Trophoblast cell (in vitro differentiated cells and primary cell): ENCODE data around the gene NIPA2.

ENCODE experiments used
- DNase-seq, 2 donors: peaks; one replicate each; pipeline ENCODE4 v3.0.0-alpha.2; 2016
- H2AFZ ChIP-seq: 2 replicates; pipeline ENCODE4 v1.6.1; 2013; ENCODE audit warnings: low read length, moderate library complexity, mild to moderate bottlenecking; ENCODE audit not compliant: insufficient read depth, poor library complexity
- H2AK5ac ChIP-seq: 2 replicates; pipeline ENCODE4 v1.6.1; 2013; ENCODE audit warnings: mild to moderate bottlenecking, low read length
- H2BK120ac ChIP-seq: 2 replicates; pipeline ENCODE4 v1.6.1; 2013; ENCODE audit warnings: low read length, mild to moderate bottlenecking, moderate library complexity; ENCODE audit not compliant: insufficient read depth, poor library complexity
- H2BK12ac ChIP-seq: 2 replicates; pipeline ENCODE4 v1.6.1; 2013; ENCODE audit warnings: mild to moderate bottlenecking, low read length, moderate library complexity
- H2BK5ac ChIP-seq: 2 replicates; pipeline ENCODE4 v1.6.1; 2013; ENCODE audit warnings: low read length, low read depth, moderate library complexity, mild to moderate bottlenecking; ENCODE audit not compliant: poor library complexity
- H3K14ac ChIP-seq: 2 replicates; pipeline ENCODE4 v1.6.1; 2013; ENCODE audit warnings: mild to moderate bottlenecking, low read length
- H3K18ac ChIP-seq: 2 replicates; pipeline ENCODE4 v1.6.1; 2013; ENCODE audit warnings: mild to moderate bottlenecking, low read length
- H3K23ac ChIP-seq: 2 replicates; pipeline ENCODE4 v1.6.1; 2013; ENCODE audit warnings: low read length
- H3K27ac ChIP-seq: 2 replicates; pipeline ENCODE4 v1.5.1; 2013; ENCODE audit warnings: low read depth, mild to moderate bottlenecking, inconsistent platforms, low read length, moderate library complexity
- H3K27me3 ChIP-seq: 2 replicates; pipeline ENCODE4 v1.6.1; 2013; ENCODE audit warnings: inconsistent platforms, mild to moderate bottlenecking, low read length, moderate library complexity; ENCODE audit not compliant: insufficient read depth
- H3K36me3 ChIP-seq, 2 experiments: 1 replicate in 1 of 2; 2 replicates in 1 of 2; pipeline ENCODE4 v1.6.1; 2013; ENCODE audit warnings: low read length in 2 of 2, mild to moderate bottlenecking in 2 of 2, moderate library complexity in 1 of 2; ENCODE audit not compliant: insufficient read depth in 2 of 2, control insufficient read depth in 1 of 2
- H3K4ac ChIP-seq: 2 replicates; pipeline ENCODE4 v1.6.1; 2013; ENCODE audit warnings: low read depth, mild to moderate bottlenecking, low read length, moderate library complexity
- H3K4me1 ChIP-seq, 2 experiments: 1 replicate in 1 of 2; 2 replicates in 1 of 2; pipeline ENCODE4 v1.6.1; 2013; ENCODE audit warnings: low read length in 2 of 2, mild to moderate bottlenecking in 2 of 2, moderate library complexity in 1 of 2; ENCODE audit not compliant: insufficient read depth in 2 of 2, control insufficient read depth in 1 of 2
- H3K4me2 ChIP-seq: 2 replicates; pipeline ENCODE4 v1.6.1; 2013; ENCODE audit warnings: inconsistent platforms, mild to moderate bottlenecking, low read length, moderate library complexity
- H3K4me3 ChIP-seq: 2 replicates; pipeline ENCODE4 v1.5.1; 2013; ENCODE audit warnings: mild to moderate bottlenecking, low read depth, low read length, inconsistent platforms
- H3K79me1 ChIP-seq: one replicate; pipeline ENCODE4 v1.6.1; 2013; ENCODE audit warnings: low read length
- H3K79me2 ChIP-seq: 2 replicates; pipeline ENCODE4 v1.6.1; 2013; ENCODE audit warnings: low read length, mild to moderate bottlenecking; ENCODE audit not compliant: control insufficient read depth, insufficient read depth, poor library complexity
- H3K9ac ChIP-seq: 2 replicates; pipeline ENCODE4 v1.6.1; 2013; ENCODE audit warnings: mild to moderate bottlenecking, low read length
- H3K9me3 ChIP-seq: 2 replicates; pipeline ENCODE4 v1.6.1; 2013; ENCODE audit warnings: low read depth, mild to moderate bottlenecking, control low read depth, inconsistent platforms, low read length; ENCODE audit not compliant: insufficient read depth
- H4K12ac ChIP-seq: 2 replicates; pipeline ENCODE4 v1.6.1; 2013; ENCODE audit warnings: low read depth, mild to moderate bottlenecking, low read length, moderate library complexity
- H4K8ac ChIP-seq: 2 replicates; pipeline ENCODE4 v1.6.1; 2013; ENCODE audit warnings: low read depth, mild to moderate bottlenecking, low read length, moderate library complexity
- H4K91ac ChIP-seq: one replicate; pipeline ENCODE4 v1.6.1; 2013; ENCODE audit warnings: low read depth, mild to moderate bottlenecking, low read length, moderate library complexity
- WGBS: extraction: QIAGEN DNeasy Blood & Tissue Kit; methylation state at CpG from one replicate; pipeline ENCODE4 v1.1.7; 2013; ENCODE audit warnings: missing lambda C conversion rate; ENCODE audit not compliant: insufficient read length, insufficient coverage; ENCODE audit errors: extremely low coverage; 5-methylcytosine and 5-hydroxymethylcytosine counted together

Gene NIPA2

GRCh38 chr15:22902046-22902445, 63.6 kb downstream of the NIPA2 start:
- Histone ChIP-seq H3K79me2 (no peaks in the 10 kb centered on the region), H3K4me3 (no peak overlapping the region), H3K9ac (no peak overlapping the region), H2BK12ac (no peak overlapping the region), H3K4me1 (peaks cover 7 to 8% of the 10 kb centered on the region in 2 experiments), H3K23ac (no peak overlapping the region), H3K79me1 (no peaks in the 10 kb centered on the region), H4K91ac (no peak overlapping the region), H3K27me3 (no peaks in the 10 kb centered on the region), H2BK5ac (no peak overlapping the region), H2AFZ (no peak overlapping the region), H2AK5ac (no peak overlapping the region), H3K36me3 (peaks cover 46 to 57% of the 10 kb centered on the region in 2 experiments), H3K27ac (no peak overlapping the region), H4K12ac (no peak overlapping the region), H2BK120ac (no peak overlapping the region), H3K14ac (no peak overlapping the region), H3K18ac (no peak overlapping the region), H3K9me3 (peaks cover 7% of the 10 kb centered on the region), H3K4me2 (no peak overlapping the region), H4K8ac (no peak overlapping the region), H3K4ac (no peak overlapping the region)
- no CpG with 5 or more reads among the region's 11 CpGs for WGBS
- DNase-seq, result no peak

- Histone ChIP-seq H4K8ac (no peak overlapping the region), H3K9me3 (peaks cover 7% of the 10 kb centered on the region), H4K91ac (no peak overlapping the region), H3K36me3 (peaks cover 51 to 62% of the 10 kb centered on the region in 2 experiments), H3K23ac (no peak overlapping the region), H3K9ac (no peak overlapping the region), H2AFZ (no peak overlapping the region), H3K4me2 (no peak overlapping the region), H3K14ac (no peak overlapping the region), H3K4me3 (no peak overlapping the region), H2BK120ac (no peak overlapping the region), H3K27me3 (no peaks in the 10 kb centered on the region), H3K4me1 (peaks cover 7 to 8% of the 10 kb centered on the region in 2 experiments), H4K12ac (no peak overlapping the region), H3K18ac (no peak overlapping the region), H2BK12ac (no peak overlapping the region), H3K27ac (no peak overlapping the region), H3K4ac (no peak overlapping the region), H2BK5ac (no peak overlapping the region), H3K79me1 (no peaks in the 10 kb centered on the region), H3K79me2 (no peaks in the 10 kb centered on the region), H2AK5ac (no peak overlapping the region)
- WGBS, result no CpG with 5 or more reads among the region's 12 CpGs
- no peak for DNase-seq
These were observed 64.1 kb downstream of the NIPA2 start for GRCh38 chr15:22902578-22902977.

GRCh38 chr15:22902981-22903380, 64.5 kb downstream of the NIPA2 start:
- Histone ChIP-seq H3K27me3 (no peaks in the 10 kb centered on the region), H3K79me2 (no peaks in the 10 kb centered on the region), H2BK5ac (no peak overlapping the region), H4K12ac (no peak overlapping the region), H3K9me3 (peaks cover 7% of the 10 kb centered on the region), H3K23ac (no peak overlapping the region), H2AK5ac (no peak overlapping the region), H3K36me3 (peaks cover 51 to 61% of the 10 kb centered on the region in 2 experiments), H3K14ac (no peak overlapping the region), H3K9ac (no peak overlapping the region), H3K4me1 (peaks cover 7 to 8% of the 10 kb centered on the region in 2 experiments), H4K91ac (no peak overlapping the region), H3K4me3 (no peak overlapping the region), H3K27ac (no peak overlapping the region), H2BK12ac (no peak overlapping the region), H3K18ac (no peak overlapping the region), H3K4me2 (no peak overlapping the region), H3K79me1 (no peaks in the 10 kb centered on the region), H2AFZ (no peak overlapping the region), H3K4ac (no peak overlapping the region), H2BK120ac (no peak overlapping the region), H4K8ac (no peak overlapping the region)
- WGBS, result no CpG with 5 or more reads among the region's 11 CpGs
- DNase-seq, result no peak

- H4K91ac ChIP-seq, result no peak overlapping the region
- H2BK120ac ChIP-seq, result no peak overlapping the region
- H3K9me3 ChIP-seq, result peaks cover 7% of the 10 kb centered on the region
- H3K79me1 ChIP-seq, result no peaks in the 10 kb centered on the region
- no peak overlapping the region for H3K14ac ChIP-seq
- no peak overlapping the region for H2BK12ac ChIP-seq
- no peaks in the 10 kb centered on the region for H3K79me2 ChIP-seq
- H2AK5ac ChIP-seq, result no peak overlapping the region
- H3K23ac ChIP-seq, result no peak overlapping the region
- H3K4me1 ChIP-seq, result peaks cover 7 to 8% of the 10 kb centered on the region in 2 experiments
- H2BK5ac ChIP-seq, result no peak overlapping the region
- H3K18ac ChIP-seq, result no peak overlapping the region
- H4K12ac ChIP-seq, result no peak overlapping the region
- H3K27ac ChIP-seq, result no peak overlapping the region
- no peak overlapping the region for H4K8ac ChIP-seq
- H3K4ac ChIP-seq, result no peak overlapping the region
- no peak overlapping the region for H2AFZ ChIP-seq
- no peak overlapping the region for H3K4me3 ChIP-seq
- H3K9ac ChIP-seq, result no peak overlapping the region
- H3K36me3 ChIP-seq, result peaks cover 55 to 64% of the 10 kb centered on the region in 2 experiments
- no peak for DNase-seq
- no CpG with 5 or more reads among the region's 18 CpGs for WGBS
- H3K27me3 ChIP-seq, result no peaks in the 10 kb centered on the region
- H3K4me2 ChIP-seq, result no peak overlapping the region
These were observed 65.0 kb downstream of the NIPA2 start for GRCh38 chr15:22903427-22903826.
